Smooth muscle cell (in vitro differentiated cells): ENCODE measurements around the gene SBF1. TPM values are rescaled to one million over a fixed set of nuclear protein-coding genes. Genes with fewer than 3 reads are reported as not detected.

ENCODE experiments used
- DNase-seq: peaks from one replicate; lab custom pipeline; 2025; ENCODE audit not compliant: unreplicated experiment; lab: John Stamatoyannopoulos, UW
- H2AFZ ChIP-seq: fragments of 200-600 bp; sonication (generic); 2 replicates; pipeline ENCODE4 v1.6.0; 2016; ENCODE audit warnings: antibody characterized with exemption, low read depth, mild to moderate bottlenecking
- H3F3A ChIP-seq: fragments of 200-600 bp; sonication (generic); 2 replicates; pipeline ENCODE4 v1.6.0; 2017; ENCODE audit warnings: antibody characterized with exemption, low read depth
- H3K27ac ChIP-seq: fragments of 200-600 bp; sonication (generic); 2 replicates; pipeline ENCODE4 v1.5.1; 2016; ENCODE audit warnings: low read depth, mild to moderate bottlenecking
- H3K27me3 ChIP-seq: fragments of 200-600 bp; sonication (generic); 2 replicates; pipeline ENCODE4 v1.6.1; 2016; ENCODE audit warnings: low read depth, mild to moderate bottlenecking
- H3K36me3 ChIP-seq: fragments of 200-600 bp; sonication (generic); 2 replicates; pipeline ENCODE4 v1.5.1; 2016; ENCODE audit warnings: low read depth
- H3K4me1 ChIP-seq: fragments of 200-600 bp; sonication (generic); 2 replicates; pipeline ENCODE4 v1.5.1; 2016; ENCODE audit warnings: low read depth
- H3K4me2 ChIP-seq: fragments of 200-600 bp; sonication (generic); 2 replicates; pipeline ENCODE4 v1.6.0; 2016; ENCODE audit warnings: mild to moderate bottlenecking
- H3K4me3 ChIP-seq: fragments of 200-600 bp; sonication (generic); 2 replicates; pipeline ENCODE4 v1.5.1; 2016; ENCODE audit warnings: mild to moderate bottlenecking
- H3K79me2 ChIP-seq: fragments of 200-600 bp; sonication (generic); 2 replicates; pipeline ENCODE4 v1.6.0; 2016; ENCODE audit warnings: low read depth, mild to moderate bottlenecking
- H3K9ac ChIP-seq: fragments of 200-600 bp; sonication (generic); 2 replicates; pipeline ENCODE4 v1.6.0; 2016; ENCODE audit warnings: low read depth
- H3K9me3 ChIP-seq: fragments of 200-600 bp; sonication (generic); replicated peaks from 2 replicates; pipeline ENCODE4 v1.5.1; 2016; ENCODE audit warnings: low read depth
- H4K20me1 ChIP-seq: fragments of 200-600 bp; sonication (generic); 2 replicates; pipeline ENCODE4 v1.6.0; 2016; ENCODE audit warnings: low read depth
- WGBS: methylation state at CpG from one replicate; pipeline ENCODE4 v1.1.7; 2016; ENCODE audit warnings: low lambda C conversion rate; 5-methylcytosine and 5-hydroxymethylcytosine counted together
- polyA plus RNA-seq: library from polyadenylated mRNA; unstranded; fragments of >200 nt; fragmentation: Nextera tagmentation; extraction: Ambion mirVana; gene quantifications from 2 replicates; pipeline ENCODE4 v1.2.1, GENCODE V29; 2016
- total RNA-seq: library from RNA; depleted of rRNA; stranded (reverse); fragments of >200 nt; gene quantifications from 2 replicates; pipeline ENCODE4 v1.2.3, GENCODE V29; 2014
- TF ChIP-seq, protein P1 (sequence below): fragments of 200-600 bp; sonication (generic); IDR thresholded peaks from 2 replicates; pipeline ENCODE4 v1.5.1; 2017; ENCODE audit warnings: borderline replicate concordance, mild to moderate bottlenecking, antibody characterized with exemption; ENCODE audit not compliant: insufficient read depth, poor library complexity, severe bottlenecking

The SBF1 gene
- total and polyA plus RNA-seq, 2 experiments from 2014 or later, result 37.3 to 53.6 TPM

DNA sequence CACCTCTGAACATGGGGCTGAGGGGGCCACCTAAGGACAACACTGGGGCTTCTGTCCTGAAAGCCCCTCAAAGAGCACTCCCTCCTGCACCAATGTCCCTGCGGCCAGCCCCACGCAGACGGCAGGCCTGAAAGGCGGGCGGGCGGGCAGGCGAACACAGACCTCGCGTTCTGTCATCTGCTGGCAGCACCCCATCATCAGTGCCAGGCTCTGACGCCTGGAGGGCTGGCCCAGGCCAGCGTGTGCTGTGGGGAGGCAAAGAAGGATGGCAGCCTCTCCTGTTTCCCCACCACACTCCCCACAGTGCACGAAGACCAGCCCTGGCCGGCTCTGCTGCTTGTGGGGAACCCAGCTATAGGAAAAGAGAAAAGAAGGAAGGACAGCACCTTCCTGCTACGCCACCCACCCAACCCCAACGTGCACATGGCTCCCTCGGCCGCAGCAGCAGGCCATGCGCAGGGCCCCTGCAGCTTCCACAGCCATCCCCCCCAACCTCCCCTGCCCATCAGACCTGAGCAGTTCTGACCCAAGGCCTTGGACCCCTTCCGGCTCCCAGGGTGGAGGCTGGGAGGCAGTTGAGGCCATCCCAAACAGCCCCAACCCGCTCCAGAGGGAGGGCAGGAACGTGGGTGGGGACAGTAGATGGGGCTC lies 3.5 kb downstream of the SBF1 start:
- Histone ChIP-seq H3K27me3 (no peaks in the 10 kb centered on the region), H3K36me3 (no peaks in the 10 kb centered on the region), H4K20me1 (peaks cover 82% of the 10 kb centered on the region), H3K4me1 (peaks cover 18% of the 10 kb centered on the region), H3F3A (no peaks in the 10 kb centered on the region), H3K9me3 (no peaks in the 10 kb centered on the region), H2AFZ (no peak overlapping the region), H3K27ac (no peak overlapping the region), H3K79me2 (peaks cover 69% of the 10 kb centered on the region), H3K9ac (no peak overlapping the region), H3K4me3 (no peak overlapping the region), H3K4me2 (no peak overlapping the region)
- 92% methylated on average over 16 of the region's 21 CpGs for WGBS
- no peak for DNase-seq
- TF ChIP-seq, protein P1, sequence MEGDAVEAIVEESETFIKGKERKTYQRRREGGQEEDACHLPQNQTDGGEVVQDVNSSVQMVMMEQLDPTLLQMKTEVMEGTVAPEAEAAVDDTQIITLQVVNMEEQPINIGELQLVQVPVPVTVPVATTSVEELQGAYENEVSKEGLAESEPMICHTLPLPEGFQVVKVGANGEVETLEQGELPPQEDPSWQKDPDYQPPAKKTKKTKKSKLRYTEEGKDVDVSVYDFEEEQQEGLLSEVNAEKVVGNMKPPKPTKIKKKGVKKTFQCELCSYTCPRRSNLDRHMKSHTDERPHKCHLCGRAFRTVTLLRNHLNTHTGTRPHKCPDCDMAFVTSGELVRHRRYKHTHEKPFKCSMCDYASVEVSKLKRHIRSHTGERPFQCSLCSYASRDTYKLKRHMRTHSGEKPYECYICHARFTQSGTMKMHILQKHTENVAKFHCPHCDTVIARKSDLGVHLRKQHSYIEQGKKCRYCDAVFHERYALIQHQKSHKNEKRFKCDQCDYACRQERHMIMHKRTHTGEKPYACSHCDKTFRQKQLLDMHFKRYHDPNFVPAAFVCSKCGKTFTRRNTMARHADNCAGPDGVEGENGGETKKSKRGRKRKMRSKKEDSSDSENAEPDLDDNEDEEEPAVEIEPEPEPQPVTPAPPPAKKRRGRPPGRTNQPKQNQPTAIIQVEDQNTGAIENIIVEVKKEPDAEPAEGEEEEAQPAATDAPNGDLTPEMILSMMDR, result no peak

DNA sequence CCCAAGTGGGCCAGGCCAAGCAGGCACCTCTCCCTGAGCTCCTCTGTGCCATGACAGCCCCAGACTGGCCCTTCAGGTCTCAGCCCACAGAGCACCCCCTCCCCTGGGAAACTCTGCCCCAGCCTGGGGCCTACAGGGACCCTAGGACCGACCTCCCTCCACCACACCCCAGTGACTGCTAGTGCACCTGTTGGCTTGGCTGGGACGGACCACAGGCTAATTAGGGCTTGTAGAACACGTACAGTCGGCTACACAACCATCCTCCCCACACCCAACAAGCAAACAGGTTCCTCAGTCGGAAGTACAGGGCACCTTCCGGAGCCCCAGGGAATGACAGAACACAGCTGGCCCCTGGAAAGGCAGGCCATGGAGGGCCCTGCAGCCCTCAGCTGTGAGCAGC lies 4.3 kb downstream of the SBF1 start:
- H4K20me1 ChIP-seq, result peaks cover 88% of the 10 kb centered on the region
- peak overlapping the region; percentile 44 for H3K4me2 ChIP-seq

DNA sequence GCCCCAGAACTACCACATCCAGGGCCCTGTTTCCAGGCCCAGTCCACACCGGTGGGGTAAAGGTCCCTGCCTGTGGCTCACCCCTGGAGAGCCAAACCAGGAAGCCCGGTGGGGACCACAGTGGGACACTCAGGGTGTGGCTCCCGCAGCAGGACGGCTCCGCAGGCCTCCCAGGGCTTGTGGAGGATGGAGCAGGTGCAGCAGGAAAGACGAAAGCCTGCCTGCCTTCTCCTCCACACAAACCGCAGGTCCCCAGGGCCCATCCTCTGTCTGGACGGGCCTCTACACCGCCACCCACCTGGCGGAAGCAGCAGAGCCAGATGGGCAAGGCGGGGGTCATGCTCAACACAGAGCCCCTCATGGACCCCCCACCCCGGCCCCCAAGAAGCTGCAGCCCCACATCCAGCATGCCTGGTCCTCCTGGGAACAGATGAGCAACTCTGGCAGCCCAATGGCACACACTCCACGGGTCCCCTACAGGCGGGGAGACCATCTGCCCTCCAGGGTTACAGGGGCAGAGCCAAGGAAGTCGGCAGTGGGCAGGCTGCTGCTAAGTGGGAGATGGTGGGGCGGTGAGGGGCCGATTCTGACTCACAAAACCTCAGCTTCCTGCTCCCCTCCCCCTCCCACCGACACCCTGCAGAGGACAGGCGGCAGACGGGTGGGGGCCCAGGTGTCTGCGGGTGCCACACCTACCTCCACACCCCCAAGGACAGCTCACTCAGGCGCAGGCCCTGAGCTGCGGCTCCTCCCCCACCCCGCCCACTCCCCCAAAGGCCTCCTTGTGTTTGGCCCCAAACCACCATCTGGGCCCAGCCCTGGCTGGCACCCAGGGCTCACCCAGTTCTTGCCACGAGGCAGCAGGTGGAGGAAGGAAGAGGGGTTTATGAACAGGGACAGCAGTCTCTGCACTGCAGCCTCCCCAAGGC lies 5.2 kb downstream of the SBF1 start:
- no peak overlapping the region for H3K9ac ChIP-seq
- no peak for DNase-seq

More for the DNA sequence above, 4.3 kb downstream of the SBF1 start:
- Histone ChIP-seq H3K27me3 (no peaks in the 10 kb centered on the region), H3K36me3 (no peaks in the 10 kb centered on the region), H3K27ac (no peak overlapping the region), H3K4me1 (peaks cover 18% of the 10 kb centered on the region), H3F3A (no peaks in the 10 kb centered on the region), H3K79me2 (peaks cover 69% of the 10 kb centered on the region), H3K4me3 (no peak overlapping the region), H3K9me3 (no peaks in the 10 kb centered on the region), H2AFZ (no peak overlapping the region), H3K9ac (no peak overlapping the region)
- no peak for DNase-seq
- 85% methylated on average over 6 of the region's 6 CpGs for WGBS
- TF ChIP-seq, protein P1, result no peak

More for the DNA sequence above, 5.2 kb downstream of the SBF1 start:
- Histone ChIP-seq H3K4me1 (peaks cover 15% of the 10 kb centered on the region), H3K4me3 (no peak overlapping the region), H3K27me3 (no peaks in the 10 kb centered on the region), H3K4me2 (peak overlapping the region; percentile 44), H3K27ac (no peak overlapping the region), H3K9me3 (no peaks in the 10 kb centered on the region), H2AFZ (no peak overlapping the region), H3K79me2 (peaks cover 69% of the 10 kb centered on the region), H3K36me3 (no peaks in the 10 kb centered on the region), H3F3A (no peaks in the 10 kb centered on the region), H4K20me1 (peaks cover 88% of the 10 kb centered on the region)
- TF ChIP-seq, protein P1, result no peak
- 53% methylated on average over 23 of the region's 25 CpGs for WGBS
